WTC11 (cell line): ENCODE measurements around the gene APOE. TPM values are rescaled to one million over a fixed set of nuclear protein-coding genes. Genes with fewer than 3 reads are reported as not detected.

Experiments used
- ATAC-seq: fragments of 200-7000 bp; cut with Tn5 transposase; 2 replicates; pipeline ENCODE4 v1.10.0; 2021; ENCODE audit warnings: mild to moderate bottlenecking, moderate library complexity
- CTCF ChIA-PET: fragments of 300-600 bp; sonication (Branson Sonifier 250); formaldehyde crosslinking; loops from one replicate; lab custom pipeline; 2021; ENCODE audit warnings: antibody characterized with exemption; lab: Charles Lee
- POLR2A ChIA-PET: fragments of 350-600 bp; sonication (Branson Sonifier 250); formaldehyde crosslinking; loops from one replicate; lab custom pipeline; 2021; ENCODE audit warnings: antibody characterized with exemption; lab: Charles Lee
- DNase-seq: peaks from one replicate; pipeline ENCODE4 v3.0.0; 2021; ENCODE audit warnings: low spot score
- H3K27ac Mint-ChIP-seq: 2 replicates; pipeline ENCODE4 v1.8.0; 2021; ENCODE audit warnings: mixed read lengths
- H3K27me3 Mint-ChIP-seq: 2 replicates; pipeline ENCODE4 v1.8.0; 2021; ENCODE audit warnings: low read depth, mild to moderate bottlenecking, moderate library complexity, mixed read lengths
- H3K36me3 Mint-ChIP-seq: 2 replicates; pipeline ENCODE4 v1.8.0; 2021; ENCODE audit warnings: mixed read lengths
- H3K4me1 Mint-ChIP-seq: 2 replicates; pipeline ENCODE4 v1.8.0; 2022; ENCODE audit warnings: mixed read lengths
- H3K4me3 Mint-ChIP-seq: 2 replicates; pipeline ENCODE4 v1.8.0; 2021; ENCODE audit warnings: mild to moderate bottlenecking, moderate library complexity, mixed read lengths
- H3K9me3 Mint-ChIP-seq: 2 replicates; pipeline ENCODE4 v1.8.0; 2021; ENCODE audit warnings: mixed read lengths
- ATF6 ChIP-seq: sonication (generic); formaldehyde crosslinking; IDR thresholded peaks from 2 replicates; pipeline ENCODE4 v1.8.1; 2023; ENCODE audit warnings: mild to moderate bottlenecking, missing genetic modification reagents
- CBFB ChIP-seq: sonication (generic); formaldehyde crosslinking; IDR thresholded peaks from 2 replicates; pipeline ENCODE4 v1.8.1; 2022; ENCODE audit warnings: mild to moderate bottlenecking, low read depth, missing genetic modification reagents
- ETV6 ChIP-seq: sonication (generic); formaldehyde crosslinking; IDR thresholded peaks from 2 replicates; pipeline ENCODE4 v1.8.1; 2022; ENCODE audit warnings: mild to moderate bottlenecking, missing genetic modification reagents
- FOXK1 ChIP-seq: sonication (generic); formaldehyde crosslinking; IDR thresholded peaks from 2 replicates; pipeline ENCODE4 v1.8.0; 2022; ENCODE audit warnings: mild to moderate bottlenecking, moderate library complexity, missing genetic modification reagents
- JUN ChIP-seq: sonication (generic); formaldehyde crosslinking; IDR thresholded peaks from 2 replicates; pipeline ENCODE4 v1.8.0; 2023; ENCODE audit warnings: mild to moderate bottlenecking, missing genetic modification reagents
- KAT7 ChIP-seq: sonication (generic); formaldehyde crosslinking; IDR thresholded peaks from 2 replicates; pipeline ENCODE4 v1.8.1; 2023; ENCODE audit warnings: missing genetic modification reagents, mild to moderate bottlenecking, borderline replicate concordance
- MLX ChIP-seq: sonication (generic); formaldehyde crosslinking; IDR thresholded peaks from 2 replicates; pipeline ENCODE4 v1.8.1; 2023; ENCODE audit warnings: mild to moderate bottlenecking, missing genetic modification reagents, moderate library complexity
- MYBL2 ChIP-seq: sonication (generic); formaldehyde crosslinking; IDR thresholded peaks from 2 replicates; pipeline ENCODE4 v1.8.1; 2023; ENCODE audit warnings: mild to moderate bottlenecking, moderate library complexity, missing genetic modification reagents
- NR1H2 ChIP-seq: sonication (generic); formaldehyde crosslinking; IDR thresholded peaks from 2 replicates; pipeline ENCODE4 v1.9.0; 2021; ENCODE audit warnings: mild to moderate bottlenecking, moderate library complexity, missing genetic modification reagents
- OVOL2 ChIP-seq: fragments of 250-450 bp; sonication (Bioruptor Pico); IDR thresholded peaks from 2 replicates; pipeline ENCODE4 v1.9.0; 2021; ENCODE audit warnings: mild to moderate bottlenecking, borderline replicate concordance
- PRDM15 ChIP-seq: sonication (generic); formaldehyde crosslinking; IDR thresholded peaks from 2 replicates; pipeline ENCODE4 v1.8.0; 2022; ENCODE audit warnings: missing genetic modification reagents
- PRRX2 ChIP-seq: fragments of 250-450 bp; sonication (Bioruptor Pico); IDR thresholded peaks from 2 replicates; pipeline ENCODE4 v1.8.0; 2021; ENCODE audit warnings: mild to moderate bottlenecking
- SOX15 ChIP-seq: fragments of 250-450 bp; sonication (Bioruptor Pico); IDR thresholded peaks from 2 replicates; pipeline ENCODE4 v1.9.0; 2021; ENCODE audit warnings: mild to moderate bottlenecking
- SP1 ChIP-seq: sonication (generic); formaldehyde crosslinking; conservative IDR thresholded peaks from 2 replicates; pipeline ENCODE4 v1.8.1; 2022; ENCODE audit warnings: missing genetic modification reagents
- TP53 ChIP-seq: sonication (generic); formaldehyde crosslinking; IDR thresholded peaks from 2 replicates; pipeline ENCODE4 v1.8.1; 2023; ENCODE audit warnings: mild to moderate bottlenecking, missing genetic modification reagents
- ZBTB43 ChIP-seq: sonication (generic); formaldehyde crosslinking; IDR thresholded peaks from 2 replicates; pipeline ENCODE4 v1.8.1; 2023; ENCODE audit warnings: mild to moderate bottlenecking, missing genetic modification reagents
- ZNF232 ChIP-seq: sonication (generic); formaldehyde crosslinking; IDR thresholded peaks from 2 replicates; pipeline ENCODE4 v1.8.0; 2022; ENCODE audit warnings: mild to moderate bottlenecking, missing genetic modification reagents
- ZNF281 ChIP-seq: sonication (generic); formaldehyde crosslinking; IDR thresholded peaks from 2 replicates; pipeline ENCODE4 v1.8.0; 2023; ENCODE audit warnings: mild to moderate bottlenecking, missing genetic modification reagents
- ZNF317 ChIP-seq: sonication (generic); formaldehyde crosslinking; IDR thresholded peaks from 2 replicates; pipeline ENCODE4 v1.8.1; 2023; ENCODE audit warnings: low read depth, mild to moderate bottlenecking, moderate library complexity, missing genetic modification reagents, borderline replicate concordance
- total RNA-seq: library from RNA; stranded (reverse); gene quantifications from 3 replicates; pipeline ENCODE4 v1.2.3, GENCODE V29; 2021
- TF ChIP-seq, protein P1 (sequence below): sonication (generic); formaldehyde crosslinking; IDR thresholded peaks from 2 replicates; pipeline ENCODE4 v1.8.1; 2022; ENCODE audit warnings: missing genetic modification reagents, borderline replicate concordance
- TF ChIP-seq, protein P2 (sequence below): fragments of 250-450 bp; sonication (Bioruptor Pico); IDR thresholded peaks from 2 replicates; pipeline ENCODE4 v1.9.0; 2021; ENCODE audit warnings: moderate library complexity, mild to moderate bottlenecking, inconsistent platforms, borderline replicate concordance

APOE gene
- total RNA-seq, 1 experiment from 2014 or later, result 824 TPM

DNA sequence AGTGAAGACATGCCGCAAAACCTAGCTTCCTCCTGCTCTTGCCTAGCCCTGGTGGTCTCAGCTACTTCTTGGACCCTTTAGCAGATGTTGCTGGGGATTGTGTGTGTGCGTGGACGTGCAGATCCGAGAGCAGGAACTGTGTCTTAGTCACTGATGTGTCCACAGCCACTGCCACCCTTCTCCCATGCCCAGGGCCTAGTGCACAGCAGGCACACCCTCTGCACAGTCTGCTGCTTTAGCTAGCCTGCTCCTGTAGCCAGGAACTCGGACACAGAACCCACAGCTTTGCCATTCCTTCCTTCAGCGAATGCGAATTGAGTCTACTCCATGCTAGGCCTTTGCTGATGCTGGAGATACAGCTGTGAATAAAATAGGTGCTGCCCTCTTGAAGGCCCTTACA, 51.9 kb downstream of the APOE start (continued):
- TF ChIP-seq PRDM15 (CRISPR knock-in tag) (no peak), FOXK1 (CRISPR knock-in tag) (no peak), ZBTB43 (CRISPR knock-in tag) (no peak)
- TF ChIP-seq, protein P1, sequence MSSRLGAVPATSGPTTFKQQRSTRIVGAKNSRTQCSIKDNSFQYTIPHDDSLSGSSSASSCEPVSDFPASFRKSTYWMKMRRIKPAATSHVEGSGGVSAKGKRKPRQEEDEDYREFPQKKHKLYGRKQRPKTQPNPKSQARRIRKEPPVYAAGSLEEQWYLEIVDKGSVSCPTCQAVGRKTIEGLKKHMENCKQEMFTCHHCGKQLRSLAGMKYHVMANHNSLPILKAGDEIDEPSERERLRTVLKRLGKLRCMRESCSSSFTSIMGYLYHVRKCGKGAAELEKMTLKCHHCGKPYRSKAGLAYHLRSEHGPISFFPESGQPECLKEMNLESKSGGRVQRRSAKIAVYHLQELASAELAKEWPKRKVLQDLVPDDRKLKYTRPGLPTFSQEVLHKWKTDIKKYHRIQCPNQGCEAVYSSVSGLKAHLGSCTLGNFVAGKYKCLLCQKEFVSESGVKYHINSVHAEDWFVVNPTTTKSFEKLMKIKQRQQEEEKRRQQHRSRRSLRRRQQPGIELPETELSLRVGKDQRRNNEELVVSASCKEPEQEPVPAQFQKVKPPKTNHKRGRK, result no peak
- TF ChIP-seq, all 79 proteins: peak for 0

- TF ChIP-seq JUN, result no peak
- TF ChIP-seq SP1 (CRISPR knock-in tag), result no peak
- TF ChIP-seq, protein P2, sequence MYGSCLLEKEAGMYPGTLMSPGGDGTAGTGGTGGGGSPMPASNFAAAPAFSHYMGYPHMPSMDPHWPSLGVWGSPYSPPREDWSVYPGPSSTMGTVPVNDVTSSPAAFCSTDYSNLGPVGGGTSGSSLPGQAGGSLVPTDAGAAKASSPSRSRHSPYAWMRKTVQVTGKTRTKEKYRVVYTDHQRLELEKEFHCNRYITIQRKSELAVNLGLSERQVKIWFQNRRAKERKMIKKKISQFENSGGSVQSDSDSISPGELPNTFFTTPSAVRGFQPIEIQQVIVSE (CRISPR knock-in tag), result no peak
- TF ChIP-seq ATF6, result no peak
- TF ChIP-seq ETV6 (CRISPR knock-in tag), result no peak
- TF ChIP-seq NR1H2 (CRISPR knock-in tag), result no peak
- no peak for TF ChIP-seq MLX
- no peak for TF ChIP-seq OVOL2 (CRISPR knock-in tag)
- no peak for TF ChIP-seq TP53 (CRISPR knock-in tag)
- no peak for TF ChIP-seq ZBTB43 (CRISPR knock-in tag)
- no peak for TF ChIP-seq MYBL2 (CRISPR knock-in tag)
- no peak for TF ChIP-seq PRRX2 (CRISPR knock-in tag)
- no peak for TF ChIP-seq ZNF317 (CRISPR knock-in tag)
- TF ChIP-seq KAT7, result no peak
- TF ChIP-seq CBFB, result no peak
- TF ChIP-seq SOX15 (CRISPR knock-in tag), result no peak
- TF ChIP-seq ZNF281 (CRISPR knock-in tag), result no peak
- TF ChIP-seq ZNF232 (CRISPR knock-in tag), result no peak
- H3K36me3 Mint-ChIP-seq, result peaks cover 14% of the 10 kb centered on the region
- peak overlapping the region; percentile 14 for H3K27ac Mint-ChIP-seq
- DNase-seq (no peak), ATAC-seq (no peak)
- CTCF ChIA-PET, result interaction anchor here (1.0 kb wide), 1 partner anchor 53 kb away, joined by 3 read pairs; the partner anchor contains the start of gene APOE
- H3K9me3 Mint-ChIP-seq, result no peaks in the 10 kb centered on the region
- H3K27me3 Mint-ChIP-seq, result no peaks in the 10 kb centered on the region
- POLR2A ChIA-PET, result interaction anchor here (0.5 to 0.7 kb wide), 2 partner anchors 110 to 182 kb away, joined by 3 to 6 read pairs; no protein-coding TSS in a partner anchor
- H3K4me3 Mint-ChIP-seq, result no peak overlapping the region
- peaks cover 22% of the 10 kb centered on the region for H3K4me1 Mint-ChIP-seq
Observed at GRCh38 chr19:44958090-44958489, 52.5 kb downstream of the APOE start.
